Measurements from ENCODE around the gene VGLL1.

Gene VGLL1

DNA sequence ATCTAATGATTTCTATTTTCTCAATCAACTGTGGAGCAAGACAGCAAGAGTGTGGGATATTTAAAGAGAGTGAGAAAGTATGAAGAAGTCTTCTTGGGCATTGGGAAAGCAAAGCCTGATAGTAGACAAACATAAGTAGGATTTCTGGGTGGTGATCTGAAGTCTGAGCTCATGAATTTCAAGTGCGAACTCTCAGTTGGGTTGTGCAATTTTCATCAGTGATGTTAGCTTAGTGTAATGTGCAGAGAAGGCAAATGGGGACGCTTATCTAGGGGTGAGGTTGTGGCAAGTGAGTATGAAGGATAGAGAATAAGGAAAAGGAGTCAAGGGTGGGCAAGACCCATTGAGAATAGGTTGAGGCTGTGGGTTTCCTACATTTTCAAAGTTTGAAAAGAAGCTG is 23.7 kb downstream of the VGLL1 start:
- no peak for DNase-seq

DNA sequence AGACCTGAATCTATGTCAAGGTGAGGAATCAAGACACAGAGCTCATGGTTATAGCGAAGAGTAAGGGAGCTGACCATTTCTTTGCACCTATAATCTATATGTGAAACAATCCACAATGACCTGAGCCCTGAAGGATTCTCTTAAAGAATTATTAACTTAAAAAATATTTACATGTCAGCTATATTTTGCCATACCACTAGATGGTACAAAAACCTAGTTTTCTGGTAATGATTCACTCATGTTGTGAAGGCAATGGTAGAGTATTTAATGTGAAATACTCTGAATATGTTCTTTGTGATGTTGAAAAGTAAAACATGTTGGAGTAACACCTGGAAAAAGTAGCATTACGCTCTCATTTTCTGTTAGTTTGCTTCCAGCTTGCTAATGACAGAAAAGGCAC is 40.0 kb downstream of the VGLL1 start:
- DNase-seq = no peak

DNA sequence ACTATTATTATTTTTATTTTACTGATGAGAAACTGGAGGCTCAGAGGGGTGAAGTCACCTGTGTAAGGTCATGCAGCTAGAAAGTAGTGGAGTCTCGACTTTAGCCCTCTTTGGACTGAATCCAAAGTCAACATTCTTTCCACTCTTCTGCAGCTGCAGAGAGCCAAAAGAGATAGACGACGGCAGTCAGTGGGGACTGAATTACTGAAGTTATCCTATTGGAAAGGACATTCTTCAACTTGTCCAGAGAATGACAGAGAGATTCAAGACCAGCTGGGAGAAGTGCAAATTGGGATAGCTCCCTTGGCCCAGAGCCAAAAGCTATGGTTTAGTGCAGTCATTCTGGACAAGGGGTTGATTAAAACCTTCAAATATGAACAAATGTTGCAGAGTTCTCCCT is 42.5 kb downstream of the VGLL1 start:
- DNase-seq = no peak

DNA sequence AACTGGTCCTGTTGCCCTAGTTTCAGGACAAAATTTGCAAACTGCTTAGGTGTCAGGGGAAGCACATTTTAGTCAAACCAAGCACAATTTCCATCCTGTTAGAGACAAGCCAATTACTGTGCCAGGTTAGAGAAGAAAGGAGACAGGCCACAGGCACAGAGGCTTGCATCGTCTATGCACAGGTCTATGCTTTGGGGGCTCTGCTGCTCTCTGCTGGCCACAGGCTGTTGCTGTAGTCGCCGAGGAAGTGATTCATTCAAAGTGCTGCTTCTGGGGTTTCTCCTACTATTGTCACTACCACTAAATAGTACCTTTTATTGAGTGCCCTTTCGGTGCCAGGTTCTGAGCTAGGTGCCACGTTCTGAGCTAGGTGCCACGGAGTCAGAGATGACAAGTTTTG is 45.5 kb downstream of the VGLL1 start:
- DNase-seq = peak; percentile 19

DNA sequence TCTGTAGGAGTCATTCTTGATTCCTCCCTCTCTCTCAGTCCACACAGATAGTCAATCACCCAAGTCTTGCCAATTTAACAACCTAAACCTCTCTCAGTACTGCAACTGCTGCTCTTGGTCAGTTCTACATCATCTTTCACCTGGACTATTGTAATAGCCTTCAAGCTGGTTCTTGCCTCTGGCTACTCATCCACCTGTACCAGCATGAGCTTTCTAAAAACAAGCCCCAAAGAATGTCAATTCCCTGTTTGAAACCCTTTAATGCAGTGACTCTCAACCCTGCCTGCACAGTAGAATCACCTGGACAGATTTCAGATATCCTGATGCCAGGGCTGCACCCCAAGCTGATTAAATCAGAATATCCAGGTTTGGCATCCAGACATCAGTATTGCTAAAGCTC is 48.3 kb downstream of the VGLL1 start:
- no peak for DNase-seq

DNA sequence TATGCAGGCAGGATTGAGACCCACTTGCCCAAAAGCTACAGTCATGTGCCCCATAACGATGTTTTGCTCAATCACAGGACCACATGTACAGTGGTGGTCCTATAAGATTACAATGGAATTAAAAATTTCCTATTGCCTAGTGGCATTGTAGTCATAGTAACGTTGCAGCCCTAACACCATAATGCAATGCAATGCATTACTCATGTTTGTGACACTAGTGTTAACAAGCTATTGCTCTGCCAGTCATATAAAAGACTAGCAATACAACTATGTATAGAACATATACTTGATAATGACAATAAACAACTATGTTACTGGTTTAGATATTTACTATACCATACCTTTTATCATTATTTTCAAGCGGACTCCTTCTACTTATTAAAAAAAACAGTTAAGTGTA is 50.6 kb downstream of the VGLL1 start:
- no peak for DNase-seq

DNA sequence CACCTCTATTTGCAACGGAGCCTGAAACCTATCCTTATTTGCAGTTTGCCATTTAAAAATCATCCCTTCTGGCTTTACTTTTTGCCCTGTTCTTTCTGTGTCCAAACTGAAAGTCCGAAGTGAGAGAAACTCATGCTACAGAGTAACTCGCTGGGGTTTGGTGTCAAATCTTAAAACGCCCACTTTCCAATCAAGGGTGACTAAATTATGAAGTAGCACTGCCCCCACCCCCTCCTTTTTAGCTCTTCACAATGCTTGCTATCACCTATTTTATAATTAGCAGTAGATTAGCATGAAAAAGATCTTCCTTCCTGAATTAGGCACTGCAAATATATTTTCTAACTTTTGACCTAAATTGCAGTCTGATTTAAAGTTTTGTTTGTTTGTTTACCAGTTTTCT is 52.5 kb downstream of the VGLL1 start:
- no peak for DNase-seq

DNA sequence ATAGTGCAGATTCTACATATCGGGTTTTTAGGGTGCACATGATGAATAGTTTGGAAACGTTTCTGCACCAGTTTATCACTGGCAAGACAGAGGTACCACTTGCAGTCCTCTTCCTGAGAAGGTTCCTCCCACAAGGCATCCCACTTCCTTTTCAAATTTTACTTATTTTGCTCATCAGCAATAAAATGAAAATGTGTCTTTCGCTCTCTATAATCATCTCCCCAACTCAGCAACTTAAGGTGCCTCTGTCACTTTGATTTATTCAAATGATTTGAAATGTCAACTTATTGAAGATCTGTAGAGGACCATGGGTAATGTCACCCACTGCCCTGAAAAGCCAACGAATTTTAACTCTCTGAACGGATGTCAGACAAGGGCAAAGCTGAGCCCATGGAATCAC is 53.2 kb downstream of the VGLL1 start:
- DNase-seq = no peak

DNA sequence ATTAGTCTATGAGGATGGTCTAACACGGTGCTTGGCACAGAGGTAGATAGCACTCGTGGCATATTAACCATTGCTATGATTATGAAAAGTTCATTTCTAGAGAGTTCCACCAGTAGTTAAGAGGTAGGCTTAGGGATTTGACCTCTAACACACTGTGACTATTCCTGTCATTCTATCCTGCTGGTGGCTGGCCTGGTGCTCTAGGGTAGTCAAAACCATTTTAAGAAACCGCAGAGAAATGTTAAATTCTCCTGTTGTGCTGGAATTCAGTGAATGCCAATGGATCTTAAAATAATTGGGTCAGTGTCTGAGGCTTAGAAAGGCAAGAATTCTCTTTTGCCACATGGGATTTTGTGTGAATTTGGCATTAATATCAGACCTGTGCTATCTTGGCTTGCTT is 53.9 kb downstream of the VGLL1 start:
- DNase-seq = no peak

DNA sequence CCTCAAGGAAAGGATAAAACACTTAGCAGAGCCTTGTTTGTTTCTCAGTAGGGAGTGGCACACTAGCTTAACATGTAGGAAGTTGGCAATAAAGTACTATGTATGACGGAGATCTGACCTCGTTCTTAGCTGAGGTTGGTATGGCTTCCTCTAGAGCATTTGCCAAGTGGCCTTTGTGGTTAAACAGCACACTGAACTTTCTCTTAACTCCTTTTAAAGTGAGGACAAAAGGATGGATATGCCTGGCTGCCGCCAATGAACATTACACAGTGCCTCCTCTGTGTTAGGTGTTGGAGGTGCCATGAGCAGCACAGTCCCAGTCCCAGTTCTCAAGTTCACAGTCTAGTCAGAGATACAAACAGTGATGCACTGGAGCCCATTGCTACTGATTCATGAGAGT is 54.4 kb downstream of the VGLL1 start:
- no peak for DNase-seq

DNA sequence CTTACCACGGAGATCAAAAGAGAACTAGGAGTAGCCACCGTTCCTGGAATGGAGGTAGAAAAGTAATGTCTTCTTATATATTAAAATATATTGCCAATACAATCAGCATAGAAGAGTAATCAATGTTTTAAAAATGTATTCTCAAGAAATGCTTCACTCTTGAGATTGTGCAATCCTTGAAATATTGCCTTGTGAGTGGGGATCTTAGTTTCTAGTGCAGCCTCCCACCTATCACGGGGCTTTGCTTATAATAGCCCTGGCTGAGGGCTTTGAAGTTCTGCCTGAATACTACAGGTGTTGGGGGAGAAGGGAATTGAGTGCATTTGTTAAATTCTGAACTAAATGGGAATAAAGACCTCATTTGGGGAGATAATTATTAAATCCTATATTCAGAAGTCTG is 55.5 kb downstream of the VGLL1 start:
- DNase-seq = no peak

DNA sequence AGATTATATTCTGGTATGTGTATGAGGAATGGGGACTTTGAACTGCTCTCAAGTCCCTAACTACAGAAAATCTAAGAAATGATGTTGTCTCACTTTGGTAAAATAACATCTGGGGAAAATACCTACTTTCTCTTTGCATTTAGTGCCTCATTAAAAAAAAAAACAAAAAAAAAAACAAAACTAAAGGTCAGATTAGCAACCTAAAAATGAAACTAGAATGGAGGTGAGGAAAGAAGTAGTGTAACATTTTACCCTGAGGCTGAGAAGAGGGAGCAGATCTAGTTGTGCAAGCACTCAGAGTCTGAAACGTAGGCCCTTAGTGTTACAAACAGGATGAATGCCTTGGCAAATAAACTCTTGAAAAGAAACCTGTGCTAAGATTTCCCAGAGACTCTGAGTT is 56.0 kb downstream of the VGLL1 start:
- no peak for DNase-seq

DNA sequence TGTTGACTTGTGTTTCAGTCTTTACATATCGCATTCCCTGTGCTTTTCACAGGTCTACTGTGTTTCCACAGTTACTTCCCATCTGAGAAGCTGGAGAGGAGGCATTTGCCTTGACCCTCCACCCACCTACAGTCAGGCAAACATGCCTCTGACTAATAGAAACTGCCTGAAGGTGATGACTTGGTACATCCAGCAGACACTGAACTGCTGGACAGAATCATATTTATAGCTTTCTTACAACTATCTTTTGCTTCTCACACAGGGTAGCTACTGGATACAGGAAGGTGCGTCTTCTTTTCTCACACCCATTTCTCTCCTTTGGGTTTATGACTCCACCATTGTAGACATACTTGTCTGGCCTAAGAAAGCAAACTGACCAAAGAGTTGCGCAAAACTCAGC is 58.0 kb downstream of the VGLL1 start:
- DNase-seq = peak; percentile 48

DNA sequence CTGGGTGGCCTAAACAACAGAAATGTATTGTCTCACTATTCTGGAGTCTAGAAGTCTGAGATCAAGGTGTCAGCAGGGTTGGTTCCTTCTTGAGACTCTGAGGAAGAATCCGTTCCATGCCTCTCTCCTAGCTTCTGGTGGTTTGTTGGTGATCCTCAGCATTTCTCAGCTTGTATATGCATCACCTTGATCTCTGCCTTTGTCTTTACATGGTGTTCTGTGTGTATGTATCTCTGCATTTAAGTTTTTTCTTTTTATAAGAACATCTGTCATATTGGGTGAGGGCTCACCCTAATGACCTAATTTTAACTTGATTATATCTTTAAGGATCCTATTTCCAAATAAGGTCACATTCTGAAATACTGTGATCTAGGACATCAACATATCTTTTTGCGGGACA is 65.3 kb downstream of the VGLL1 start:
- DNase-seq = no peak

DNA sequence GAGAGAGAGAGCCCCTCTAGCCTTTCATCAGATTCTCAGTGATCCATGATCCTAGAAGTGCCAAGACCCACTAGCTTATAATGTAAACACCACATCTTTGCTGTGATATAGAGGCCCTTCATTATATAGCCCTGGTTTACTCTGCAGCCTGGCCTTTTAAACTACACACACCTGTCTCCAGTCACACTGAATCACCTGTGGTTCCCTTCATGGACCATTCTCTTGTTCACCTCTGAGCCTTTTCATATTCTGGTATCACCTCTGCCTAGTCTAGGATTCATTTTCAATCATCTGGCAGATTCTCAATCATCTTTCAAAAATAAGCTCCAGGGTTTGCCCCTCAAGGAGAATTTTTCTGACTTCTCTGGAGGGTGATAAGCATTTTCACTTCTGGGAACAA is 65.9 kb downstream of the VGLL1 start:
- DNase-seq = no peak

DNA sequence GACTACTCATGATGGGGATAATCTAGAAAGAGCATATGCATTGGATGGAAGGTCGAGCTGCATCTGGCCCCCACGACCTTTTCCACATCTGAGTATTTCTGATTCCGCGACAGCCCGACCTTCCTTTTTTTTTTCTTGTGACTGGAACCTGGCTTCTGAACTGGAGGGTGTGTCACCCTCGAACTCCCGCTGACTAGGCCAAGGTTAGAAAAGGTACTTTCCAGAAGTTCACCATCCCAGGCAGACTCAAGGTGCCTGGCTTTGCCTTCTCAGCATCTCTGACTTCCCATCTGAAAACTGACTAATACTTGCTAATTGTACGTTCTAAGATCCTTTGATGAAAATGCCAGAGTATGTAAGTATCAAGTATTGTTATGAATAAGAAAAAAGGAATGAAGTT is 66.6 kb downstream of the VGLL1 start:
- no peak for DNase-seq

DNA sequence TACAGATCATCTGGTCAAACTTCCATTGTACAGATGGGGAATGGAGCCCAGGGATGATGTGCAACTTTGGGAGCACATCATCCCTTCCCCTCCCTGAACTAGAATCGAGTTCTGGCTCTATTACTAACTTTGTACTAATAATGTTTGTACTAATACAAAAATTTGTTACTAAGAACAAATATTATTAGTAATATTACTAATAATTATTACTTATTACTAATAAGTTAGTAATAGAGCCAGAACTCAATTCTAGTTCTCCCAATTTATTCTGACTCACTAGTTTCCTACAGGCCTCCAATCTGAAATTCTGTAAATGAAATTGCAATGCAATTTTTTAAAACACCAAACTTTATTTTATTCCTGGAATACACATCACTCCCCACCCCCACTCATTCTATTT is 68.0 kb downstream of the VGLL1 start:
- no peak for DNase-seq

Measured in NCI-H226 (cell line).